GM23338 (cell line): ENCODE results near the gene PAXX. TPM values are rescaled to one million over a fixed set of nuclear protein-coding genes. Genes with fewer than 3 reads are reported as not detected.

ENCODE experiments used
- ATAC-seq: fragments of 200-7000 bp; cut with Tn5 transposase; 3 replicates; pipeline ENCODE4 v1.9.1; 2020
- DNase-seq: peaks from one replicate; pipeline ENCODE4 v3.0.0-alpha.2; 2015; ENCODE audit warnings: low spot score
- H2AFZ ChIP-seq: fragments of 200-600 bp; sonication (generic); 2 replicates; pipeline ENCODE4 v1.8.0; 2016; ENCODE audit warnings: antibody characterized with exemption, mild to moderate bottlenecking, moderate library complexity
- H3F3A ChIP-seq: fragments of 200-600 bp; sonication (generic); replicated peaks from 2 replicates; pipeline ENCODE4 v1.8.0; 2017; ENCODE audit warnings: antibody characterized with exemption, mixed run types, low read depth
- H3K27ac ChIP-seq: fragments of 200-600 bp; sonication (generic); 2 replicates; pipeline ENCODE4 v1.6.1; 2016; ENCODE audit warnings: low read depth
- H3K27me3 ChIP-seq: fragments of 200-600 bp; sonication (generic); 2 replicates; pipeline ENCODE4 v1.8.0; 2016; ENCODE audit warnings: mild to moderate bottlenecking, mixed run types, moderate library complexity; ENCODE audit not compliant: insufficient read depth
- H3K36me3 ChIP-seq: fragments of 200-600 bp; sonication (generic); 2 replicates; pipeline ENCODE4 v1.8.0; 2016; ENCODE audit warnings: mild to moderate bottlenecking; ENCODE audit not compliant: insufficient read depth
- H3K4me1 ChIP-seq: fragments of 200-600 bp; sonication (generic); 2 replicates; pipeline ENCODE4 v1.8.0; 2016; ENCODE audit warnings: mild to moderate bottlenecking, moderate library complexity; ENCODE audit not compliant: insufficient read depth
- H3K4me2 ChIP-seq: fragments of 200-600 bp; sonication (generic); 2 replicates; pipeline ENCODE4 v1.7.1; 2017; ENCODE audit warnings: mixed run types
- H3K4me3 ChIP-seq: fragments of 200-600 bp; sonication (generic); 2 replicates; pipeline ENCODE4 v1.6.1; 2016; ENCODE audit warnings: mixed run types
- H3K79me2 ChIP-seq: fragments of 200-600 bp; sonication (generic); replicated peaks from 2 replicates; pipeline ENCODE4 v1.8.0; 2017; ENCODE audit warnings: mild to moderate bottlenecking; ENCODE audit not compliant: insufficient read depth
- H3K9me2 ChIP-seq: fragments of 200-600 bp; sonication (generic); 2 replicates; pipeline ENCODE4 v1.8.0; 2017; ENCODE audit not compliant: insufficient read depth
- H4K20me1 ChIP-seq: fragments of 200-600 bp; sonication (generic); replicated peaks from 2 replicates; pipeline ENCODE4 v1.8.0; 2017; ENCODE audit warnings: mild to moderate bottlenecking; ENCODE audit not compliant: insufficient read depth
- H3K27ac Mint-ChIP-seq: 2 replicates; pipeline ENCODE4 v1.8.0; 2020; ENCODE audit warnings: inconsistent platforms, mild to moderate bottlenecking, moderate library complexity, mixed read lengths
- H3K27me3 Mint-ChIP-seq: 3 replicates; pipeline ENCODE4 v1.8.0; 2022; ENCODE audit warnings: low read depth, mild to moderate bottlenecking, moderate library complexity, mixed read lengths, inconsistent platforms; ENCODE audit not compliant: insufficient read depth, poor library complexity
- H3K36me3 Mint-ChIP-seq: 3 replicates; pipeline ENCODE4 v1.8.0; 2021; ENCODE audit warnings: low read depth, mild to moderate bottlenecking, inconsistent platforms, moderate library complexity, mixed read lengths
- H3K4me1 Mint-ChIP-seq: 3 replicates; pipeline ENCODE4 v1.8.0; 2020; ENCODE audit warnings: mild to moderate bottlenecking, inconsistent platforms, mixed read lengths
- H3K4me3 Mint-ChIP-seq: 3 replicates; pipeline ENCODE4 v1.8.0; 2021; ENCODE audit warnings: moderate library complexity, mild to moderate bottlenecking, inconsistent platforms, mixed read lengths
- H3K9me3 Mint-ChIP-seq: 3 replicates; pipeline ENCODE4 v1.8.0; 2020; ENCODE audit warnings: moderate library complexity, mild to moderate bottlenecking, inconsistent platforms, mixed read lengths
- CREB1 ChIP-seq: fragments of 250-450 bp; sonication (Bioruptor Pico); IDR thresholded peaks from 2 replicates; pipeline ENCODE4 v1.5.0; 2020; ENCODE audit warnings: low read depth, mild to moderate bottlenecking, moderate library complexity
- CTCF ChIP-seq, 2 experiments: fragments of 200-600 bp in 1 of 2; sonication (generic) in 1 of 2; conservative IDR thresholded peaks; 2 replicates each; pipeline versions ENCODE4 v1.5.1 to v1.6.1; 2016 to 2017; ENCODE audit warnings: antibody characterized with exemption in 2 of 2, low read depth in 2 of 2, mild to moderate bottlenecking in 2 of 2, moderate library complexity in 1 of 2
- EZH2 ChIP-seq: fragments of 200-600 bp; sonication (generic); IDR thresholded peaks from one replicate; pipeline ENCODE4 v1.8.0; 2017; ENCODE audit warnings: antibody characterized with exemption, mild to moderate bottlenecking, low read depth; ENCODE audit not compliant: unreplicated experiment
- NANOG ChIP-seq: IDR thresholded peaks from 2 replicates; pipeline ENCODE4 v1.6.1; 2016; ENCODE audit warnings: antibody characterized with exemption, borderline replicate concordance
- STAT1 ChIP-seq: IDR thresholded peaks from one replicate; pipeline ENCODE4 v1.6.1; 2016; ENCODE audit warnings: antibody characterized with exemption; ENCODE audit not compliant: unreplicated experiment
- ZNF462 ChIP-seq: fragments of 250-450 bp; sonication (Bioruptor Pico); IDR thresholded peaks from 2 replicates; pipeline ENCODE4 v1.5.0; 2020; ENCODE audit warnings: mild to moderate bottlenecking, moderate library complexity
- polyA plus RNA-seq: library from polyadenylated mRNA; unstranded; fragments of >200 nt; fragmentation: Nextera tagmentation; extraction: Ambion mirVana; gene quantifications from 2 replicates; pipeline ENCODE4 v1.2.1, GENCODE V29; 2016
- total RNA-seq: library from RNA; depleted of rRNA; stranded (reverse); fragments of >200 nt; shearing (Covaris generic); gene quantifications from 2 replicates; pipeline ENCODE4 v1.2.3, GENCODE V29; 2014

Gene PAXX
- total and polyA plus RNA-seq, 2 experiments from 2014 or later, result 71.5 to 86.0 TPM

- TF ChIP-seq ZNF462 (CRISPR knock-in tag), result no peak
- TF ChIP-seq STAT1, result no peak
- no peak for TF ChIP-seq CREB1 (CRISPR knock-in tag)
- TF ChIP-seq NANOG, result no peak
- TF ChIP-seq EZH2, result no peak
- TF ChIP-seq CTCF (conservative IDR thresholded peaks at IDR 0.05; ENCODE audit: low read depth in 2 of 2), result no peak
These were observed 24.2 kb downstream of the PAXX start (continued) for GRCh38 chr9:137016436-137016835.

GRCh38 chr9:137017071-137017470, 24.8 kb downstream of the PAXX start:
- no peaks in the 10 kb centered on the region; the same call in 2 of the 3 replicates for H3K4me1 Mint-ChIP-seq
- Histone ChIP-seq H3K27ac (no peak overlapping the region), H3K27me3 (no peaks in the 10 kb centered on the region), H3K4me3 (no peak overlapping the region), H3K4me2 (no peak overlapping the region), H3F3A (no peaks in the 10 kb centered on the region), H2AFZ (no peak overlapping the region), H3K9me2 (no peaks in the 10 kb centered on the region), H3K4me1 (no peaks in the 10 kb centered on the region), H3K79me2 (no peaks in the 10 kb centered on the region), H4K20me1 (no peaks in the 10 kb centered on the region), H3K36me3 (no peaks in the 10 kb centered on the region)
- H3K36me3 Mint-ChIP-seq, result peaks cover 2% of the 10 kb centered on the region; the same call in 1 of the 3 replicates
- H3K9me3 Mint-ChIP-seq, result no peaks in the 10 kb centered on the region
- H3K27ac Mint-ChIP-seq, result no peak overlapping the region
- DNase-seq, result no peak
- ATAC-seq, result no peak
- no peak overlapping the region for H3K4me3 Mint-ChIP-seq
- H3K27me3 Mint-ChIP-seq, result peaks cover 6% of the 10 kb centered on the region
- no peak for TF ChIP-seq ZNF462 (CRISPR knock-in tag)
